Fibroblast of skin of left quadriceps (primary cell): ENCODE measurements around the gene XRRA1.
"Not testable (repeated sequence)": the region's sequence is repeated elsewhere in the genome, so short reads cannot be mapped to it uniquely, and the experiment has no call there.

Experiments used
- DNase-seq, 2 experiments: peaks; one replicate each; pipeline ENCODE4 v3.0.0-alpha.2; 2013; ENCODE audit warnings: low read depth in 2 of 2

The XRRA1 gene

GRCh38 chr11:74902342-74902741, 46.5 kb downstream of the XRRA1 start:
- DNase-seq = no peak

- no peak for DNase-seq
Measured at GRCh38 chr11:74896311-74896710, 52.6 kb downstream of the XRRA1 start.

- DNase-seq = no peak
Measured at GRCh38 chr11:74895340-74896116, 53.4 kb downstream of the XRRA1 start.

- DNase-seq = not testable (repeated sequence)
Measured at GRCh38 chr11:74893015-74893414, 55.9 kb downstream of the XRRA1 start.

- DNase-seq = no peak
Measured at GRCh38 chr11:74877132-74877531, 71.8 kb downstream of the XRRA1 start.

- no peak for DNase-seq
Measured at GRCh38 chr11:74871037-74871436, 77.9 kb downstream of the XRRA1 start.

- DNase-seq = no peak
Measured at GRCh38 chr11:74870485-74870884, 78.4 kb downstream of the XRRA1 start.

- no peak for DNase-seq
Measured at GRCh38 chr11:74866557-74866956, 82.3 kb downstream of the XRRA1 start.

- DNase-seq = no peak
Measured at GRCh38 chr11:74863410-74863809, 85.5 kb downstream of the XRRA1 start.

GRCh38 chr11:74860743-74861142, 88.1 kb downstream of the XRRA1 start:
- DNase-seq = no peak

- no peak for DNase-seq
Measured at GRCh38 chr11:74853223-74853622, 95.7 kb downstream of the XRRA1 start.

- peak; percentile 44 to 47 for DNase-seq
Measured at GRCh38 chr11:74849525-74850391, 99.1 kb downstream of the XRRA1 start.

GRCh38 chr11:74847895-74848294, 101.0 kb downstream of the XRRA1 start:
- DNase-seq = no peak

GRCh38 chr11:74847395-74847794, 101.5 kb downstream of the XRRA1 start:
- DNase-seq = no peak

GRCh38 chr11:74846770-74847169, 102.1 kb downstream of the XRRA1 start:
- no peak for DNase-seq

- no peak for DNase-seq
Measured at GRCh38 chr11:74845978-74846517, 102.8 kb downstream of the XRRA1 start.

GRCh38 chr11:74844865-74845264, 104.0 kb downstream of the XRRA1 start:
- DNase-seq = no peak

GRCh38 chr11:74844072-74844471, 104.8 kb downstream of the XRRA1 start:
- DNase-seq = no peak

GRCh38 chr11:74842967-74843366, 105.9 kb downstream of the XRRA1 start:
- no peak for DNase-seq

- no peak for DNase-seq
Measured at GRCh38 chr11:74840486-74840885, 108.4 kb downstream of the XRRA1 start.

- DNase-seq = no peak
Measured at GRCh38 chr11:74839971-74840370, 108.9 kb downstream of the XRRA1 start.

GRCh38 chr11:74839446-74839845, 109.4 kb downstream of the XRRA1 start:
- no peak for DNase-seq

- no peak for DNase-seq
Measured at GRCh38 chr11:74838188-74838587, 110.7 kb downstream of the XRRA1 start.
